Fibroblast of peridontal ligament (primary cell): ENCODE measurements around the gene LONP1.
A peak's percentile ranks its signal among the peaks of the same experiment; 100 is the strongest.

Experiments
- DNase-seq: peaks from one replicate; pipeline ENCODE4 v3.0.0-alpha.2; 2010; ENCODE audit errors: extremely low read depth

Gene LONP1

DNA sequence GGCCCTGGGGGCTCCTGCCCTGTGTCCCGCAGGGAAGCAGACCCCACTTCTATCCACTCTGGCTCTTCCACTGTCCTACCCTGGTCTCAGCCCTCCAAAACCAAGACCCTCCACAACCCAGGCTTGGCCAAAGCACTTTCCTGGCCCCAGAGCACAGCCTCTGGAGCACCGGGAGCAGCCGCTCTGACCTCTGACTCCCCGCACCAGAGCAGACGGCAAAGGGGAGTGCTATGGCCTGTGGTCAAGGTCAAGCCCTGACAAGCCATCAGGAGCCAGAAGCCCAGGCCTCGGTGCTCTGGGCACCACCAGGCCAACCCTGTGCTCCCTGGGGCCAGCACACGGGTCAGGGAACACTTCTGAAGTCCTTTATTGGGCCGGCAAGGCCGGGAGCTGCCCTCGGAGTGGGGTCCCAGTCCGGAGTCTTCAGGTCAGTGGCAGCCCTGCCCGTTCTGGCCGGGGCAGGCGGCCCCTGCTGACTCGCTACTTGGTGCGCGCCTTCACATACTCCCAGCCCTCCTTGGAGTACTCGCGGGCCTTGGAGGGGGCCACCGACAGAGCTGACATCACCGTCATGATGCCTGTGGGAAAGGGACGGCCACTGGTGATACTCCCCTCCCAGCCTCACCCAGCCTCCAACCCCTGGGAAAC lies 41.8 kb downstream of the LONP1 start:
- no peak for DNase-seq

DNA sequence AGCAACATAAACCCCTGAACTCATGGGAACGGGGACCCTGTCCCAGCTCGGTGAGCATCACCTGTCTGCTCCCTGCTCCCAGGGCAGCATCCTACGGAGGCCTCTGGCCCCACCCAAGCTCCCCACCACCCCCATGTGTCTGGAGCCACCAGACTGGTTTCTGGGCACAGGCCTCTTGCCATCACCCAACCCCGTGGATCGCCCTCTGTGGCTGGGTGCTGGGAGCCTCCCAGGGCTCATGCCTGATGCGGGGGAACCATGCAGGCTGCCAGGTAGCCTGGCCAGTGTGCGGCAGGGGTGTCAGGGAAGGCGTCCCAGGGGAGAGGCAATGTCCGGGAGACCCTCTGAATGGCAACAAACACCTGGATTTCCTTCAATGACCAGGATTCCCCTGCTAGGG lies 42.4 kb downstream of the LONP1 start:
- no peak for DNase-seq

DNA sequence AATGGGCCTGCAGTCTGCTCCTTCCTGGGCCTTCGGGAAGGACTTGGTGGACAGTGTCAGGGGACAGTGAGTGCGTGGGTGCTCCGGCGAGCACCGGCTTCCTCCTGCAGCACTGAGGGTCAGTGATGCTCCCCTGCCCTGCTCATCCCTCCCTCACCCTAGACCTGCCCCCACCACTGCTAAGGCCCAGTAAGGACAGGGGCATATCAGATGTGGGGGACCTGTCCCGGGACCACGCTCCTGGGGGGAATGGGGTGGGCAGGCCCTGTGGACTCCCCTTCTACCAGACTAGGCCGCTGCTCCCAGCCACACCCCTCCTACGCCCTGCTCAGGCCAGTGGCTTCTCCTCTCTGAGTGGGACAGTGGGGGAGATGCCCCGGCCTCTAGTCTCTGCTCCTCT lies 42.8 kb downstream of the LONP1 start:
- no peak for DNase-seq

DNA sequence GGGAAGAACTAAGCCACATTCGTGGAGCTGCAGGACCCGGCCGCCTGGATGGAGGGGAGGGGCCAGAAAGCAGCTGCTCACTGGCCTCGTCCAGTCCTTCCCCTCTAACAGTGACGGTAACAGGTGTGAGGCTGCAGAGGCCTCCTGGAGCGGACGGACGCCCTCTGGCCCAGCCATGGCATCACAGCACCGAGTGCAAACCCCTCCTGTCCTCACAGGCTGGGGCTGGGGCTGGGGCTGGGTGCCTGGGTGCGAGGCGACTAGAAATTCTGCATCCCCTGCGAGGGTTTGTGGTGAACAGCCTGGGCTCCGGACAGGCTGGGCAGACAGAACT lies 43.2 kb downstream of the LONP1 start:
- no peak for DNase-seq

DNA sequence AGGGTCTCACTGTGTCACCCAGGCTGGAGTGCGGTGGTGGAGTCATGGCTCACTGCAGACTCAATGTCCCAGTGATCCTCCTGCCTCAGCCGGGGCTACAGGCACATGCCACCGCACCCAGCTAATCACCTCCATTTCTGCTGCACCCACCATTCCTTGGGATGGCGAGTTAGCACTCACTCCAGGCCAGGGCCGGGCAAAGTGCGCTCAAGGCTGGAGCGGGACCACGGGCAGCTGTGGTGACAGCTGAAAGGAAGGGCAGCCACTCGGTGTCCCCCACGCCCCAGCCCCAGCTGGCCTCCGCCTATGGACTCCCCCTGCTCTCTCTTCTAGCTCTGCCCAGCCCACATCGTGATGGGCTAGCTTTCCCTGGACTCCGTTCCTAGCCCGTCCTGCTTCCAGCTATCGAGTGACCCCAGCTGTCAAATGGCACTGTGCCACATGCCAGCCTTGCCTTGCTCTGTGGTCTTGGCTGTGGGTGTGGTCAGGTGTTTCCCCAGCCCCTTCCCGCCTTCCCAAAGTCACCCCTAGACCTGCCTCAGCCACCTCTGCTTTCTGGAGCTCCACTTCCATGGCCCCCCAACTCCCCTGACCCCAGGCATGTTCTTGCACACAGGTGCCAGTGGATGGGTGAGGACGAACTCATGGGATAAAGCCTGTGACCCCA lies 43.7 kb downstream of the LONP1 start:
- no peak for DNase-seq

DNA sequence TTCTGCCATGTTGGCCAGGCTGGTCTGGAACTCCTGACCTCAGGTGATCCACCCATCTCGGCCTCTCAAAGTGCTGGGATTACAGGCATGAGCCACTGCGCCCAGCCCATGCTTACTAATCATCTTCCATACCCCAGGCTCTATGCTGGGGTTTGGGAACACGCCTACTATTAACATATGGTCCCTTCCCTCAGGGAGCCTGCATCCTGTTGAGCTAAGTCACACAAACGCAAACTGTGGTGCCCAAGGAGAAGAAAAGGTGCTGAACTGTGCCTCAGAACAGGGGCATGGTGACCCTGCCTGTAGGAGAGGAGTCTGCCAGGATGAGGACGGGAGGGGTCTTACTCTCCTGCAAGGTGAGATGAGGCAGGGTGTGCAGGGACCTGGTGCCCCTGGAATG lies 45.2 kb downstream of the LONP1 start:
- no peak for DNase-seq

DNA sequence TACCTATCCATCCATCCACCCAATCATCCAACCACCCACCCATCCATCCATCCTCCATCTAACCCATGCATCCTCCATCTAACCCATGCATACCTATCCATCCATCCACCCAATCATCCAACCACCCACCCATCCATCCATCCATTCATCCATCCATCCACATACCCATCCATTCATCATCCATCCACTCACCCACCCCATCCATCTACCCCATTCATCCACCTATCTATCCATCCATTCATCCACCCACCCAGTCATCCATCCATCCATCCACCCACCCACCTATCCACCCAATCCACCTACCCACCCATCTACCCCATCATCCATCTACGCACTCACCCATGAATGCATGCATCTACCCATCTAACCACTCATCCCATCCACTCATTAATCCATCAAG lies 46.2 kb downstream of the LONP1 start:
- DNase-seq: no peak

DNA sequence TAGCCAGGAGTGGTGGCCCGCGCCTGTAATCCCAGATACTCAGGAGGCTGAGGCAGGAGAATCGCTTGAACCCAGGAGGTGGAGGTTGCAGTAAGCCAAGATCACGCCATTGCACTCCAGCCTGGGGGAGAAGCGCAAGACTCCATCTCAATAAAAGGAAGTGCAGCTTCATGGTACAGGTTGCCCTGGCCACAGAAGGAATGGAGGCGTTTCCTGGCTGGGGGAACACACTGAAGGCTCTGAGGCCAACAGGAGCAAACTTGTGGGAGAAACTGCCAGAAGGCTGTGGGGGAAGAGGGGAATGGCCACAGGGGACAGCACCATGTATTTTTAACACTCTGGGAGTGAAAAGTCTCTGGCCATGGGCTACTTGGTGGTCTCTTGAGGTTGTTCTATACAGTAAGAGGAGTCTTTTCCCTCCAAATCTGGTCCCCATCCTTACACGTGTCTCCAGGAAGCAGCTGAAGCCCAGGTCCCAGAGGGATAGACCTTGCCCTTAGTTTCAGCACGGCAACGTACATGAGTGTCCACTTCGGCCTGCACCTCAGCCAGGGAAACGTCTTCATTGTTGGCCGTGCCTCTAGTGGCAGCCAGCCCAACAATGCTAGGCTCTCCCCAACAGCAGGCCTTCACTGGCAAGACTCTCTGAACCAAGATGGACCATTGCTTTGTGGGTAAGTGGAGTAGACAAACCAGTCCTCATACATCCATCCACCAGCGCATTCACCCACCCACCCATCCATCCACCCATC lies 47.1 kb downstream of the LONP1 start:
- no peak for DNase-seq

DNA sequence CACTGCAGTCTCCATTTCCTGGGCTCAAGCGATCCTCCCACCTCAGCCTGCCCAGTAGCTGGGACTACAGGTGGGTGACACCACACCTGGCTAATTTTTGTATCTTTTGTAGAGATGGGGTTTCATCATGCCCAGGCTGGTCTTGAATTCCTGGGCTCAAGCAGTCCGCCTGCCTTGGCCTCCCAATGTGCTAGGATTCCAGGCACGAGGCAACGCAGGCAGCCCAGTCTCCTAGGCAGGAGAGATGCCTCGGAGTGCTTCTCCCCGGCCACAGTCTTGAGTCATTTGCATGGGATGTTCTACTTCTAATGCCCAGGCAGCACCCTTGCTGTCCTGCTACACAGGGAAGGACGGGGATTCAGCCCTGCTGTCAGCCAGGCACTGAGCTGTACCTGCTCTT lies 48.3 kb downstream of the LONP1 start:
- DNase-seq: no peak

DNA sequence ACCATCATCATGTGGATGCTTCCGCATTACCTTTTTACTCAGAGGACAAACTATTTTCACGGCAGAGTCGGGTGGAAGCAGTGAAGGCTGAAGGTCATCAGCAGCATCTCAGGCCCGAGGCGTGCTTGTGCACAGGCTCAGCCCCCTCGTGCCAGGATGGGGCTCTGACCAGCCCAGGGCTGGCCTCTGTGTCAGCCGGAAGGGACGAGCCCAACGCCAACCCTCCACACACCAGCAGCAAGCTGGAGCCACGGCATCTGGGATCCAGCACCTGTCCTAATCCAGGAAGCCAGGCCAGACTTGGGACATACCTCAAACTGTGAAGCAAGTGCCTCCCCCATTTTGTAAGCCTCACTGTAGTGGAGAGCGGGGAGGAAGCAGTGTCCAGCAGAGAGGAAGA lies 50.7 kb downstream of the LONP1 start:
- no peak for DNase-seq

DNA sequence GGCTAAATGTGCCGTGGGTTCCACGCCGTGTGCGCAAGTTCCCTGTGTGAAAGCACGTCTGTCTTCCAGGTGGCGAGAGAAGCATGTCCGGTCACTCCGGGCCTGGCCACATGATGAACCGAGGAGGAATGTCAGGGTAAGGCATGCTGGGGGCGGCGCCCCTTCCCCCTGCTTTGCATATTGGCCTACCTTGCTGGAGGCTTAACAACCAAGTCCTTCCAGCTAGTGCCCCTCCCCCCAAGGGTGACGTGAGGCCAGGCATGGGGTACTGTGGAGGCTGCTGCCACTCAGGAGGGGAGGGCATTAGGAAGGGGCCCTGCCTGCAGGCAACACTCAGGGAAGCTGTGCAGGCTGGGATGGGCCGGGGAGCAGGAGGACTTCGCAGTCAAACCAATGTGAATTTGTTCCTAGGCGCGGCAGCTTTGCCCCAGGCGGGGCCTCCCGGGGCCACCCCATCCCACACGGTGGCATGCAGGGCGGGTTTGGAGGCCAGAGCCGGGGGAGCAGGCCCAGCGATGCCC lies 52.1 kb downstream of the LONP1 start:
- no peak for DNase-seq

DNA sequence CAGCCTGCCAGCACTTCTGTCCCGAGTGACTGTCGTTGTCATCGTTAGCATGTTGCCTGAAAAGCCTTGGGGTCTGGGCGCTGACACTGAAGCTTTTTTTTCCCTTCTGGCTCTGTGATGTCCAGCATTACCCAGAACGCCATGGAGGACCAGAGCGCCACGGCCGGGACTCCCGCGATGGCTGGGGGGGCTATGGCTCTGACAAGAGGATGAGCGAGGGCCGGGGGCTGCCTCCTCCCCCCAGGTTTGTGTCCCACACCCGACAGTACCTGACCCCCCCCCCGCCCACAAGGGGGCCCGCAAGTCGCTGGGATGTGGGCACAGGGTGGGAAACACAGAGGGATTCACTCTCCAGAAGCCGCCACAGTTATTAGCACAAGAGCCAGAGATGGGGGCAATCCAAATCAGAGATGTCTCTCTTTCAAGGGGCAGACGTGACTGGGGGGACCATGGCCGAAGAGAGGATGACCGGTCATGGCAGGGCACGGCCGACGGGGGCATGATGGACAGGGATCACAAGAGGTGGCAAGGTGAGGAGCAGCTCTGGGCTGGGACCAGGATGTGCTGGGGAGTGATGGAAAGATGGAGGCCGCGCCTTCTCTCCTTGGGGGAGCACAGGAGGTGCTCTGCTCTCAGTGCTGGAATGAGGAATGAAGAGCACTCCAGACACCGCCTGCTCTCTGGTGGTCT lies 52.9 kb downstream of the LONP1 start:
- no peak for DNase-seq

DNA sequence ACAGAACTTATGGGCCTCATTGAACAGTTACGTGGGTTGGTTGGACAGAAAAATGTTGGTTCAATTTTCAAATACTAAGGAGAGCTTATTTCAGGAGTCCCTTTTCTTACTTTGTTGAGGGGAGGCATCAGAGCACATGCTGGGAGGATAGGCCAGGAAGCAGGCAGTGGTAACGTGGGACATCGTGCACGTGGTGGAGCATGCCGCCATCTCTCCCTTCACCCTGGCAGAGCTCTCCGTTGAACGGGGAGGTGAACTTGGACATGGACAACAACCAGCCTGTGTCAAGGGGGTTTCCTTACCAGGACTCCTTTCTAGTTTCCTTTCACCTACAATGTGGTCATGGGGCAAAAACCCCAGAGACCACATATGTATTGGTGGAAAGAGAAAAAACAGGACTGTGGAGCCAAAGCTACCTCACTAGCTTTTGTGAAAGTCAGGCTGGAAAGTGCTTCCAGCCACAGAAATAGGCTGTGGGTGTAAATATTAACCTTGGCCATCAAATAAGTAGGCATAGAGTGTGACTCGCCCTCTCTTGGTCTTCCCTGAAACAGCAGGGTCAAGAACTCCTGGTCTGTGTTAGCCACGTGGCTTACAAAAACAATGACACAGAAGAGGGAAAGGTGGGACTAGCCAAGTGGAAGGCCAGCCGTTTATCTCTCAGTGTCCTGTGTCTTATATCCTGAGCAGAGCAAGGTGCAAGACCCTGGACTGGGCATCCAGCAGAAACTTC lies 54.0 kb downstream of the LONP1 start:
- peak; percentile 63 for DNase-seq

DNA sequence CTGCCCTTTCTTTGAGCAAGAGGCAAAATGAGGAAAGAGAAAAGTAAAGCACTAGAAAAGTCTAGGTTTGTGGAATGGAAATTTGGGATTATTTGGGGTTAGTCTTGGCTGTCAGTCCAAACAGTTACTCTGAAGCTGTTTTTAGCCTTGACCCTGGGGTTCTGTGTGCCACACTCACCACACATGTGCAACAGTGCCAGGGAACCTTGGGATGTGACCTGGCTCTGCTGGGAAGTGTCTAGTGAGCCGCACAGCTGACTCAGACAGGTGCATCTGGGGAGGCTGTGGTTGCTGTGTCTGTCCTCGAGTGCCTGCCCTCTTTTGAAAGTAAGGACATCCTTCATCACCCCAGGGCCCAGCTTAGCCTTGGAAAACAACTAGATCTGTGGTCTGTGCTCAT lies 55.4 kb downstream of the LONP1 start:
- no peak for DNase-seq

DNA sequence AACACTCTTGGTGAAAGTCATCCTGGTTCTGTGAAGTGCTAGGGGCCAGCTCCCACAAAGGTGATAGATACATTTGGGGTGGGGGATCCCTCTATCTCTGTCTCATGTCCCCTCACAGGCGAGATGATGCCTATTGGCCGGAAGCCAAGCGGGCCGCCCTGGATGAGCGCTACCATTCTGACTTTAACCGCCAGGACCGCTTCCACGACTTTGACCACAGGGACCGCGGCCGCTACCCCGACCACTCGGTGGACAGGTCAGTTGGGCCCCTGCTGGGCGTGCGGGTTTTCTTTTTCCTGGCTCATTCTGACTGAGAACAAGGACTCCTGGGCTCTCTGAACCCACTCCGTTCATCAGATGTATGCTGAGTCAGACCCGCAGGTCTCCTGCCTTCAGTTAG lies 56.0 kb downstream of the LONP1 start:
- no peak for DNase-seq

DNA sequence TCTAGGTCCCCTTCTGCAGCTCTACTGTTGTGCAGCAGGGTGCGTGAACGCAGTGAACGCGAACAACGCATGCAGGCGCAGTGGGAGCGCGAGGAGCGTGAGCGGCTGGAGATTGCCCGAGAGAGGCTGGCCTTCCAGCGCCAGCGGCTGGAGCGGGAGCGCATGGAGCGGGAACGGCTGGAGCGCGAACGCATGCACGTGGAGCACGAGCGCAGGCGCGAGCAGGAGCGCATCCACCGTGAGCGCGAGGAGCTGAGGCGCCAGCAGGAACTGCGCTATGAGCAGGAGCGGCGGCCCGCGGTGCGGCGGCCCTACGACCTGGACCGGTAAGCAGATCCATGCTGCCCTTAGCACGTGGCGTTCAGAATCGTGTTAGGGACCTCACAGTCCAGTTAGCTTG lies 58.5 kb downstream of the LONP1 start:
- no peak for DNase-seq

DNA sequence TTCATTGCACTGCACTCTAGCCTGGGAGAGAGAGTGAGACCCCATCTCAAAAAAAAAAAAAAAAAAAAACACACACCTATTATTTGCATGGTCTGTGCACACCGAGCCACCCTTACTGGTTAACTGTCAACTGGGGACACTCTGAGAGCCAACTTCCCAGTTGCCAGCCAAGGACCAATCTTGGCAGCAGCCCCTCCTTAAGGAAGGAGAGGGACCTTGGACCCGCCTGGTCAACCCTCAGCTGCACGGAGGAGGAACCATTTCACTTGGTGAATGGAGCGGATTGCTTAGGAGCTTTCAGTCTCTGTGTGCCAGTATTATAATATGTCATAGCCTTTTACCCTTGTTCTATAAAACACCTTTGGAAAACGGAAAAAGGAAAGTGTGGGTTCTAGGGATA lies 64.5 kb downstream of the LONP1 start:
- DNase-seq: no peak

DNA sequence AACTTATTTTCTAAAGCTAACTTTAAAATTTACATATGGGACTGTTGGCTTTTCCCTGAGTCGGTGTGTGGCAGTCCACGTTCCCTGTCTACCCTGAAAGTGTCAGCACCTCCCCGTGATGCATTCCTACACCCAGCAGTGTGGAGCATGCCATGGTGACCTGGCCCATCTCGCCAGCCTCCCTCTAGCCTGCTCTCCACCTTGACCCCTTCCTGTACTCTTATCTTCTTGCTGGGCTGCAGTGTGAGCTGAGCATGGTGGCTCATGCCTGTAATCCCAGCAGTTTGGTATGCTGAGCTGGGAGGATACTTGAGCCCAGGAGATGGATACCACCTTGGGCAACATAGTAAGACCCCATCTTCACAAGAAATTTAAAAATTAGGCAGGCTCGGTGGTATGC lies 65.0 kb downstream of the LONP1 start:
- no peak for DNase-seq

DNA sequence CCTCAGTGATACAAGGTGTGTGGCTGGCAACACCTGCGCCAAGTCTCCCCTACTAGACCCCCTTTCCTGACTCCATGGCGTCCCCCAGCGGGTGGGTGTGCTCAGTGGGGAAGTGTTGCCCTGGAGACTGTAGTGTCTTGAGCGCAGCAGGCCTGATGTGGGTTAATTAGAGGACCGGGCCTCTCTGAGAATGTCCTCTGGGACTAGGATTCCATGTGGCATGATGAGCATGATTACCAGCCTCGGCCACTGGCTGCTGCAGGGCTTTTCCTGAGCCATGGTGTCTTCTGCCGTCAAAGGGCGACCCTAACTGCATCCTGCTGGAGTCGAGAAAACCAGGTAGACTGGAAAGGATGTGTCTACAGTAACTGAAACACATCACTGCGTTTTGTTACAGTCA lies 67.7 kb downstream of the LONP1 start:
- no peak for DNase-seq

DNA sequence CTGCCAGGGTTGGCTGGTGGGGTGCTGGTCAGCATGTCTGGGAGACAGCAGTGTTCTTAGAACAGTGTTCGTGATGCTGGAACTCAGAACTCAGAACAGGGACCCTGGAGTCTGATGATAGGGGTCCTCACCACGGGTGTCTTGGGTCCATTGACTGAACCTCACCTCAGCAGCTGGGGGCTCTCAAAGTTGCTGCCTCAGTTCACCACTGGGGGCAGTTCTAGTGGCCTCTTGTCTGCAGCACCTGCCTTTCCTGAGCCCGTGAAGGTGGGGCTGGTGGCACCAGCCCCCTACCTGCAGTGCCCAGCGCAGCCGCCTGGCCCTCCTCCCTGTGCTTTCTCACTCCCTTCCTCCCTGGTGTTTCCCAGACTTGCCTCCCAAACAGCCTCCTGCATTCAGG lies 68.6 kb downstream of the LONP1 start:
- DNase-seq: no peak

DNA sequence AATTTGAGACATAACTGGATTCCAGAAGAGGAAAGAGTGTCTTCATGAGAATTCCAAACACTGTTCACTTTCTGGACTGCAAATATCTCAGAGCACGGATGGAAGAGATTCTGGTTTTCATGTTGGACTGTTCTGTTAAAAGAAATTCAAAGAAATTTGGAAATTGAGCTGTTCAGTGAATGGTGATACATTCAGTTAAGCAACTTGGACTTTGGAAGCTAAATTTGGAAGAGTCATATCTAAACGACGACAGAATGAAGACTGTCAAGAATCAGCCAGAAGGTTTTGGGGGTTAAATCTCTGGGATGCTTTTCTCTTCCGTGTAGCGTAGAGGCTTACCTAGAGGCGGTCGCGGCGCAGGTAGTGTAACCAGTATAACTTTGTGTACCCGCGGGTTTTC lies 71.5 kb downstream of the LONP1 start:
- no peak for DNase-seq

DNA sequence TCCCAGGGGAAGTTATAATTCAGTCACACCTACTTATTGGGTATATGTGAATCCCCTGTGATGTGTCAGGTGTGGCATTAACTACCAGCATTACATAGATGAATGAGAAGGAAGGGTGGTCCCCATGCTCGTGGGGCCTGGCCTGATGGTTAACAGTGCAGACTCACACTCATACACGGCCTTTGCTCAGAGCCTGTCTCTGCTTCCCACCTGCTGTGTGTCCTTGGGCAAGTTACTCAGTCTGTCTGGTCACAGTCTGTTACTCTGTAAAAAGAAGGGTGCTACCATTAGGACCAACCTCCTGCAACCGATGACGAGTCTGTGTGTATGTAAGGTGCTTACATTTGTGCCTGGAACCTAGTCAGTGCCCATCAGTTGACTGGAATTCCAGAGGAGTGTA lies 73.2 kb downstream of the LONP1 start:
- DNase-seq: no peak
